ENCODE data around the gene ARMC12. TPM values are rescaled to one million over a fixed set of nuclear protein-coding genes. Genes with fewer than 3 reads are reported as not detected.

ARMC12 gene
- total and polyA plus RNA-seq, 10 of the 15 experiments (the other 5 are each of a cell fraction or from before 2014, with no cell fraction given), result 0.10 to 1.6 (median 0.62) TPM

GRCh38 chr6:35759426-35759825, 22.6 kb downstream of the ARMC12 start:
- FAIRE-seq (no peak), ATAC-seq (no peak), DNase-seq (ENCODE audit: low read depth, low spot score) (no peak)
- Histone ChIP-seq H3K36me3 (ENCODE audit: control insufficient read depth in 2 of 2, insufficient read depth in 2 of 2, low read length in 1 of 2) (no peaks in the 10 kb centered on the region), H3K4me3 (no peak overlapping the region), H3K4me2 (ENCODE audit: control insufficient read depth, insufficient read depth) (peak overlapping the region; percentile 65), H3K9me3 (replicated peaks; ENCODE audit: control insufficient read depth, insufficient read depth, low read length) (peaks cover 9% of the 10 kb centered on the region), H3K79me2 (ENCODE audit: control insufficient read depth, insufficient read depth, low read length) (no peaks in the 10 kb centered on the region), H3K27ac (ENCODE audit: control insufficient read depth, insufficient read depth) (peak overlapping the region; percentile 43; the same call in 1 of the 2 replicates), H4K20me1 (ENCODE audit: control insufficient read depth, insufficient read depth) (no peaks in the 10 kb centered on the region), H3K27me3 (replicated peaks in 1 of 2; ENCODE audit: control insufficient read depth in 2 of 2, insufficient read depth in 2 of 2, low read length in 1 of 2) (peaks cover 0 to 4% of the 10 kb centered on the region in 2 experiments; a peak in 1 of 4 replicates), H2AFZ (ENCODE audit: control insufficient read depth, low read depth, low read length) (peak overlapping the region; percentile 61), H3K4me1 (ENCODE audit: control insufficient read depth, insufficient read depth, low read length) (peaks cover 26% of the 10 kb centered on the region), H3K9ac (ENCODE audit: control insufficient read depth, insufficient read depth, low read length) (no peak overlapping the region)
- WGBS (ENCODE audit: insufficient coverage, insufficient replicate concordance, low lambda C conversion rate, missing lambda C conversion rate), result 50% methylated on average over 3 of the region's 3 CpGs
- RAD21 ChIA-PET (ENCODE audit: unreplicated experiment), result interaction anchor here (1.2 to 2.5 kb wide), 2 partner anchors 20 to 237 kb away, joined by 4 to 6 read pairs; no protein-coding TSS in a partner anchor
- intact Hi-C loops (cut with micrococcal nuclease; ENCODE audit: unreplicated experiment), result no loop called here
- CTCF ChIA-PET, result interaction anchor here (0.8 to 3.3 kb wide), 6 partner anchors 9 to 335 kb away, joined by 3 to 16 read pairs (median 4); partner anchors contain the start of gene ARMC12
- no TSS peak for BruUV-seq (replicated peaks)
- POLR2A ChIA-PET, result interaction anchor here (0.5 kb wide), 1 partner anchor 273 kb away, joined by 3 read pairs; no protein-coding TSS in a partner anchor
- TF ChIP-seq JUND (IDR thresholded peaks at IDR 0.05; ENCODE audit: low read depth, low read length), result no peak
- TF ChIP-seq SMAD1 (IDR thresholded peaks at IDR 0.05; ENCODE audit: low read depth, partially characterized antibody), result no peak
- no peak for TF ChIP-seq ZBTB33 (IDR thresholded peaks at IDR 0.05)
- TF ChIP-seq IKZF1 (conservative IDR thresholded peaks at IDR 0.05), result no peak
- SMC1A ChIA-PET (ENCODE audit: uncharacterized antibody, unreplicated experiment), result no interaction called here
- in situ Hi-C loops (cut with MboI), result no loop called here

- Histone ChIP-seq H4K20me1 (ENCODE audit: control insufficient read depth, insufficient read depth) (no peaks in the 10 kb centered on the region), H3K36me3 (ENCODE audit: control insufficient read depth in 2 of 2, insufficient read depth in 2 of 2, low read length in 1 of 2) (no peaks in the 10 kb centered on the region), H3K4me3 (no peak overlapping the region), H3K27ac (ENCODE audit: control insufficient read depth, insufficient read depth) (no peak overlapping the region), H3K4me1 (ENCODE audit: control insufficient read depth, insufficient read depth, low read length) (peaks cover 4% of the 10 kb centered on the region), H3K4me2 (ENCODE audit: control insufficient read depth, insufficient read depth) (no peak overlapping the region), H3K9me3 (replicated peaks; ENCODE audit: control insufficient read depth, insufficient read depth, low read length) (no peaks in the 10 kb centered on the region; the same call in 2 of the 3 replicates), H3K9ac (ENCODE audit: control insufficient read depth, insufficient read depth, low read length) (no peak overlapping the region), H3K79me2 (ENCODE audit: control insufficient read depth, insufficient read depth, low read length) (no peaks in the 10 kb centered on the region), H3K27me3 (replicated peaks in 1 of 2; ENCODE audit: control insufficient read depth in 2 of 2, insufficient read depth in 2 of 2, low read length in 1 of 2) (peaks cover 0 to 4% of the 10 kb centered on the region in 2 experiments; a peak in 1 of 4 replicates), H2AFZ (ENCODE audit: control insufficient read depth, low read depth, low read length) (no peak overlapping the region)
- BruUV-seq (replicated peaks), result no TSS peak
- ChIA-PET POLR2A (no interaction called here), RAD21 (ENCODE audit: unreplicated experiment) (no interaction called here), CTCF (no interaction called here), SMC1A (ENCODE audit: uncharacterized antibody, unreplicated experiment) (no interaction called here)
- WGBS (ENCODE audit: insufficient coverage, insufficient replicate concordance, low lambda C conversion rate, missing lambda C conversion rate), result 84% methylated on average over 23 of the region's 23 CpGs
- no peak for DNase-seq (ENCODE audit: low read depth, low spot score)
- ATAC-seq, result no peak
- intact Hi-C loops (cut with micrococcal nuclease; ENCODE audit: unreplicated experiment), result no loop called here
- FAIRE-seq, result no peak
- in situ Hi-C loops (cut with MboI), result no loop called here
- TF ChIP-seq NFYA (IDR thresholded peaks at IDR 0.05; ENCODE audit: borderline replicate concordance, low read depth, low read length), result no peak
- TF ChIP-seq, protein P1, sequence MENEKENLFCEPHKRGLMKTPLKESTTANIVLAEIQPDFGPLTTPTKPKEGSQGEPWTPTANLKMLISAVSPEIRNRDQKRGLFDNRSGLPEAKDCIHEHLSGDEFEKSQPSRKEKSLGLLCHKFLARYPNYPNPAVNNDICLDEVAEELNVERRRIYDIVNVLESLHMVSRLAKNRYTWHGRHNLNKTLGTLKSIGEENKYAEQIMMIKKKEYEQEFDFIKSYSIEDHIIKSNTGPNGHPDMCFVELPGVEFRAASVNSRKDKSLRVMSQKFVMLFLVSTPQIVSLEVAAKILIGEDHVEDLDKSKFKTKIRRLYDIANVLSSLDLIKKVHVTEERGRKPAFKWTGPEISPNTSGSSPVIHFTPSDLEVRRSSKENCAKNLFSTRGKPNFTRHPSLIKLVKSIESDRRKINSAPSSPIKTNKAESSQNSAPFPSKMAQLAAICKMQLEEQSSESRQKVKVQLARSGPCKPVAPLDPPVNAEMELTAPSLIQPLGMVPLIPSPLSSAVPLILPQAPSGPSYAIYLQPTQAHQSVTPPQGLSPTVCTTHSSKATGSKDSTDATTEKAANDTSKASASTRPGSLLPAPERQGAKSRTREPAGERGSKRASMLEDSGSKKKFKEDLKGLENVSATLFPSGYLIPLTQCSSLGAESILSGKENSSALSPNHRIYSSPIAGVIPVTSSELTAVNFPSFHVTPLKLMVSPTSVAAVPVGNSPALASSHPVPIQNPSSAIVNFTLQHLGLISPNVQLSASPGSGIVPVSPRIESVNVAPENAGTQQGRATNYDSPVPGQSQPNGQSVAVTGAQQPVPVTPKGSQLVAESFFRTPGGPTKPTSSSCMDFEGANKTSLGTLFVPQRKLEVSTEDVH (IDR thresholded peaks at IDR 0.05; ENCODE audit: low read depth, partially characterized antibody), result no peak
- no peak for TF ChIP-seq MXI1 (IDR thresholded peaks at IDR 0.05; ENCODE audit: low read depth, low read length)
- TF ChIP-seq GATAD2B (conservative IDR thresholded peaks at IDR 0.05; ENCODE audit: low read depth), result no peak
- no peak for TF ChIP-seq ZNF274 (IDR thresholded peaks at IDR 0.05; ENCODE audit: insufficient read depth, insufficient read length)
- TF ChIP-seq RELA (IDR thresholded peaks at IDR 0.05; ENCODE audit: borderline replicate concordance, partially characterized antibody), result no peak
Measured at GRCh38 chr6:35765739-35766138, 28.9 kb downstream of the ARMC12 start.

Data from GM12878 (cell line).